HEK293 (cell line): ENCODE data around the gene OR5T2.

ENCODE experiments used
- CTCF ChIA-PET: fragments of 350-600 bp; formaldehyde crosslinking; extraction: SDS; loops from one replicate; lab custom pipeline; 2021; ENCODE audit warnings: antibody characterized with exemption; lab: Yijun Ruan, JAX
- POLR2A ChIA-PET: fragments of 300-600 bp; formaldehyde crosslinking; extraction: SDS; loops from one replicate; lab custom pipeline; 2020; ENCODE audit warnings: antibody characterized with exemption, inconsistent platforms; lab: Yijun Ruan, JAX
- H3K27ac ChIP-seq: fragments of 200-500 bp; sonication (Bioruptor generic); 2 replicates; pipeline ENCODE4 v1.5.1; 2014; ENCODE audit warnings: low read depth, low read length, control low read depth, inconsistent platforms; ENCODE audit errors: extremely low read depth
- H3K36me3 ChIP-seq, 2 experiments: fragments of 200-500 bp in 1 of 2; sonication (Bioruptor generic) in 1 of 2; 1 replicate in 1 of 2; 2 replicates in 1 of 2; pipeline ENCODE4 v1.5.1; 2014 to 2017; ENCODE audit warnings: inconsistent platforms in 2 of 2, low read length in 2 of 2; ENCODE audit not compliant: control insufficient read depth in 2 of 2, insufficient read depth in 1 of 2
- H3K4me1 ChIP-seq: fragments of 200-500 bp; sonication (Bioruptor generic); 2 replicates; pipeline ENCODE4 v1.5.1; 2014; ENCODE audit warnings: mild to moderate bottlenecking, low read length, inconsistent platforms; ENCODE audit not compliant: control insufficient read depth, insufficient read depth
- H3K4me3 ChIP-seq: 2 replicates; pipeline ENCODE4 v1.5.1; 2011; ENCODE audit warnings: low read depth, mild to moderate bottlenecking, control low read depth, low read length, moderate library complexity
- H3K9me3 ChIP-seq: fragments of 200-500 bp; sonication (Bioruptor generic); 2 replicates; pipeline ENCODE4 v1.5.1; 2014; ENCODE audit warnings: low read depth, low read length, inconsistent platforms; ENCODE audit not compliant: control insufficient read depth, insufficient read depth
- ELK4 ChIP-seq: IDR thresholded peaks from 2 replicates; pipeline ENCODE4 v1.6.1; 2011; ENCODE audit warnings: mild to moderate bottlenecking, low read depth, low read length, borderline replicate concordance
- HIC1 ChIP-seq: fragments of 450-650 bp; formaldehyde crosslinking; IDR thresholded peaks from 2 replicates; pipeline ENCODE4 v1.5.1; 2016; ENCODE audit warnings: missing biosample characterization, missing genetic modification characterization
- IKZF3 ChIP-seq: fragments of 450-650 bp; IDR thresholded peaks from 2 replicates; pipeline ENCODE4 v1.5.0; 2018; ENCODE audit warnings: missing biosample characterization, mild to moderate bottlenecking, missing genetic modification characterization, moderate library complexity
- OVOL3 ChIP-seq: fragments of 450-650 bp; formaldehyde crosslinking; IDR thresholded peaks from 2 replicates; pipeline ENCODE4 v1.5.1; 2016; ENCODE audit warnings: missing biosample characterization, missing genetic modification characterization
- PATZ1 ChIP-seq: fragments of 450-650 bp; formaldehyde crosslinking; IDR thresholded peaks from 2 replicates; pipeline ENCODE4 v1.5.1; 2016; ENCODE audit warnings: missing biosample characterization, missing genetic modification characterization
- PRDM1 ChIP-seq: fragments of 450-650 bp; formaldehyde crosslinking; IDR thresholded peaks from 2 replicates; pipeline ENCODE4; 2016; ENCODE audit warnings: missing biosample characterization, missing genetic modification characterization
- PRDM4 ChIP-seq: fragments of 450-650 bp; formaldehyde crosslinking; IDR thresholded peaks from 2 replicates; pipeline ENCODE4 v1.5.1; 2017; ENCODE audit warnings: missing biosample characterization, missing genetic modification characterization
- SCRT1 ChIP-seq: fragments of 450-650 bp; formaldehyde crosslinking; IDR thresholded peaks from 2 replicates; pipeline ENCODE4 v1.5.1; 2016; ENCODE audit warnings: missing biosample characterization, missing genetic modification characterization, borderline replicate concordance
- ZBTB48 ChIP-seq: fragments of 450-650 bp; formaldehyde crosslinking; IDR thresholded peaks from 2 replicates; pipeline ENCODE4 v1.5.1; 2016; ENCODE audit warnings: missing biosample characterization, missing genetic modification characterization
- ZBTB6 ChIP-seq: fragments of 450-650 bp; formaldehyde crosslinking; IDR thresholded peaks from 2 replicates; pipeline ENCODE4 v1.5.1; 2017; ENCODE audit warnings: missing biosample characterization, missing genetic modification characterization
- ZNF211 ChIP-seq: fragments of 450-650 bp; formaldehyde crosslinking; IDR thresholded peaks from 2 replicates; pipeline ENCODE4 v1.5.1; 2016; ENCODE audit warnings: low read depth, missing biosample characterization, missing genetic modification characterization
- ZNF311 ChIP-seq: fragments of 450-650 bp; formaldehyde crosslinking; IDR thresholded peaks from 2 replicates; pipeline ENCODE4 v1.5.1; 2017; ENCODE audit warnings: missing biosample characterization, missing genetic modification characterization, borderline replicate concordance
- ZNF398 ChIP-seq: fragments of 450-650 bp; formaldehyde crosslinking; IDR thresholded peaks from 2 replicates; pipeline ENCODE4 v1.5.1; 2017; ENCODE audit warnings: missing biosample characterization, missing genetic modification characterization
- ZNF416 ChIP-seq: fragments of 450-650 bp; formaldehyde crosslinking; IDR thresholded peaks from 2 replicates; pipeline ENCODE4 v1.5.1; 2016; ENCODE audit warnings: missing biosample characterization, missing genetic modification characterization
- ZNF510 ChIP-seq: fragments of 450-650 bp; formaldehyde crosslinking; IDR thresholded peaks from 2 replicates; pipeline ENCODE4 v1.5.1; 2018; ENCODE audit warnings: mild to moderate bottlenecking, missing genetic modification characterization, missing biosample characterization; ENCODE audit not compliant: insufficient replicate concordance
- ZNF555 ChIP-seq: fragments of 450-650 bp; formaldehyde crosslinking; conservative IDR thresholded peaks from 2 replicates; pipeline ENCODE4 v1.5.1; 2017; ENCODE audit warnings: missing biosample characterization, mild to moderate bottlenecking, missing genetic modification characterization, inconsistent platforms
- ZNF560 ChIP-seq: fragments of 450-650 bp; formaldehyde crosslinking; IDR thresholded peaks from 2 replicates; pipeline ENCODE4 v1.5.1; 2017; ENCODE audit warnings: missing biosample characterization, missing genetic modification characterization, borderline replicate concordance
- ZNF768 ChIP-seq: fragments of 450-650 bp; formaldehyde crosslinking; IDR thresholded peaks from 2 replicates; pipeline ENCODE4 v1.5.1; 2018; ENCODE audit warnings: missing biosample characterization, mild to moderate bottlenecking, missing genetic modification characterization
- ZNF830 ChIP-seq: fragments of 450-650 bp; IDR thresholded peaks from 2 replicates; pipeline ENCODE4 v1.5.0; 2018; ENCODE audit warnings: missing biosample characterization, missing genetic modification characterization, low read depth, mild to moderate bottlenecking, moderate library complexity
- ZNF837 ChIP-seq: fragments of 450-650 bp; formaldehyde crosslinking; IDR thresholded peaks from 2 replicates; pipeline ENCODE4 v1.5.1; 2016; ENCODE audit warnings: missing biosample characterization, missing genetic modification characterization

Gene OR5T2

GRCh38 chr11:56234155-56234554 is at the start of gene OR5T2:
Gene OR5T2, minus strand, starts transcription at chr11:56234255. Its CDS starts 1,193 bp downstream, at chr11:56233062.
- CTCF ChIA-PET = no interaction called here
- no peak within 1 kb of the TSS for H3K4me3 ChIP-seq
- H3K36me3 ChIP-seq = no peaks in the 10 kb centered on the region
- POLR2A ChIA-PET = no interaction called here
- H3K9me3 ChIP-seq = no peaks in the 10 kb centered on the region
- no peak within 1 kb of the TSS for H3K27ac ChIP-seq
- H3K4me1 ChIP-seq = no peaks in the 10 kb centered on the region
- TF ChIP-seq OVOL3 = no peak
- no peak for TF ChIP-seq ZNF830
- no peak for TF ChIP-seq SCRT1
- TF ChIP-seq ZNF211 (tag by site-specific recombination) = no peak
- no peak for TF ChIP-seq PATZ1 (tag by site-specific recombination)
- no peak for TF ChIP-seq ZNF311 (tag by site-specific recombination)
- TF ChIP-seq HIC1 = no peak
- TF ChIP-seq ZNF398 (tag by site-specific recombination) = no peak
- no peak for TF ChIP-seq ZNF416 (tag by site-specific recombination)
- no peak for TF ChIP-seq ZBTB48 (tag by site-specific recombination)
- TF ChIP-seq PRDM1 (tag by site-specific recombination) = no peak
- TF ChIP-seq IKZF3 = no peak
- no peak for TF ChIP-seq ZNF560 (tag by site-specific recombination)
- TF ChIP-seq ZNF837 (tag by site-specific recombination) = no peak
- no peak for TF ChIP-seq ZNF510 (tag by site-specific recombination)
- TF ChIP-seq ZBTB6 (tag by site-specific recombination) = no peak
- no peak for TF ChIP-seq PRDM4 (tag by site-specific recombination)
- no peak for TF ChIP-seq ZNF555 (tag by site-specific recombination)
- TF ChIP-seq ZNF768 (tag by site-specific recombination) = no peak
- no peak for TF ChIP-seq ELK4
